Progenitor cell of endocrine pancreas (in vitro differentiated cells): ENCODE results near the gene ZNF469. TPM values are rescaled to one million over a fixed set of nuclear protein-coding genes. Genes with fewer than 3 reads are reported as not detected.

Experiments used
- DNase-seq: peaks from one replicate; pipeline ENCODE4 v3.0.0; 2021; ENCODE audit warnings: low spot score; ENCODE audit not compliant: unreplicated experiment
- H3K27ac Mint-ChIP-seq: 2 replicates; pipeline ENCODE4 v1.8.0; 2021; ENCODE audit warnings: mild to moderate bottlenecking, moderate library complexity, mixed read lengths
- H3K27me3 Mint-ChIP-seq: 2 replicates; pipeline ENCODE4 v1.8.0; 2021; ENCODE audit warnings: mixed read lengths
- H3K36me3 Mint-ChIP-seq: 2 replicates; pipeline ENCODE4 v1.8.0; 2022; ENCODE audit warnings: mixed read lengths; ENCODE audit not compliant: insufficient read depth
- H3K4me1 Mint-ChIP-seq: 2 replicates; pipeline ENCODE4 v1.8.0; 2021; ENCODE audit warnings: low read depth, mixed read lengths
- H3K4me3 Mint-ChIP-seq: 2 replicates; pipeline ENCODE4 v1.8.0; 2021; ENCODE audit warnings: low read depth, mild to moderate bottlenecking, moderate library complexity, mixed read lengths
- H3K9me3 Mint-ChIP-seq: 2 replicates; pipeline ENCODE4 v1.8.0; 2021; ENCODE audit warnings: low read depth, mixed read lengths
- CTCF ChIP-seq: fragments of 200-600 bp; sonication (generic); IDR thresholded peaks from one replicate; pipeline ENCODE4 v1.5.0; 2021; ENCODE audit warnings: antibody characterized with exemption, mild to moderate bottlenecking; ENCODE audit not compliant: unreplicated experiment
- total RNA-seq: library from RNA; stranded (reverse); gene quantifications from 2 replicates; pipeline ENCODE4 v1.2.1, GENCODE V29; 2021

Gene ZNF469
- total RNA-seq, 1 donor from 2014 or later = 0.05 TPM

- TF ChIP-seq CTCF = no peak
- H3K9me3 Mint-ChIP-seq = no peaks in the 10 kb centered on the region
- no peaks in the 10 kb centered on the region for H3K36me3 Mint-ChIP-seq
- peaks cover 17% of the 10 kb centered on the region for H3K27me3 Mint-ChIP-seq
- no peaks in the 10 kb centered on the region for H3K4me1 Mint-ChIP-seq
- no peak overlapping the region for H3K27ac Mint-ChIP-seq
- no peak for DNase-seq
- H3K4me3 Mint-ChIP-seq = no peak overlapping the region
Observed at GRCh38 chr16:88432174-88432573, 49.4 kb downstream of the ZNF469 start.

Other genes starting within 250 kb of the ZNF469 start
- 88.5 and 90.6 TPM in 2 replicates for gene ZFPM1, start 70.3 kb downstream of the ZNF469 start, total RNA-seq
- gene ZC3H18, start 187.4 kb downstream of the ZNF469 start, total RNA-seq = 67.5 and 70.7 TPM in 2 replicates